Forelimb muscle (tissue), 1 donor: Measurements from ENCODE around the gene ACTA2. TPM values are rescaled to one million over a fixed set of nuclear protein-coding genes. Genes with fewer than 3 reads are reported as not detected.

Experiments
- DNase-seq: peaks from one replicate; pipeline ENCODE4 v3.0.0-alpha.2; 2013; ENCODE audit warnings: low read depth
- polyA plus RNA-seq: library from polyadenylated mRNA; unstranded; fragments of 120-200 nt; gene quantifications from one replicate; pipeline ENCODE4 v1.2.1, GENCODE V29; 2013; ENCODE audit not compliant: insufficient read length

Gene ACTA2
- polyA plus RNA-seq, 1 donor, result 183 TPM

DNA sequence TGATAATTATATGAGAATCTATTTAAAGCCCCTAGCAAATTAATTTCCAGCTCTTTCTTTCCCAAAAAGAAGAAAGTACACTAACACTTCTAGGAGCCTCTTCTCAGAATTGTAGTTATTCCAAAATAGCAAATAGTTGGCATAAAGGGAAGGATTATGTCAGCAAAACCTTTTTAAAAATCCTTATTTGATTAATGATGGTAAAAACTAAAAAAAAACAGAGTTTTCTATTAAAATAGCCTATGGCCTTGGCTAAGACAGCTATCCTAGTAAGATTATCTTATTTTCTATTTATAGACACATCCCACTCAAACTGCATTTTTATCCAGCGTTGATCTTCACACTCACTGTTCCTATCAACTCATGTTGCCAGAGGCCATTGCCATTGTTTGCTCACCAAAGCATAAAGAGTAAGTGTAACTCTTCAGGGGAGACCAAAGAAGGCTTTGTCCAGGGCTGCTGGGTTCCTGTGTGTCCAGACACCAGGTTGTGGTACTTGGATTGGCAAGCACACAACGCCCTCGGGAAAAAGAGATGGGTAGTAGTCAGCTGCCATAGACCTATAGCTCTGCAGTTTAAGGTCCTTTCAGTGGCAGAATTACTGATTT lies 31.5 kb downstream of the ACTA2 start:
- DNase-seq, result no peak

DNA sequence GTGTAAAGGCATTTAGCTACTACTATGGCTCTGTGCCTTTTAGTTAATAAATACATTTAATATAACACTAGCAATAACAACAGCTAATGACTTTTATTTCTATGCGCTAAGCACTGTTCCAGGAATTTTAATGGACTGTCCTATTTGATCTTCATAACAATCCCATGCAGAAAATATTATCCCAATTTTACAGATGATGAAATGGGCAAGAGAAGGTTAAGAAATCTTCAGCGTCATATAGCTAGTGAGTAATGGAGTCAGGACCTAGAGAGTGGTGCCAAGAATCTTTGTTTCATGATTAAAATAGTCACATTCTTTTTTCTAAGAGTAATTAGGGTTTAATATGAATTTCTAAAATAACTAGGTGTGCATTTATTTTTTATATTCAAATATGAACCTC lies 32.4 kb downstream of the ACTA2 start:
- no peak for DNase-seq

GRCh38 chr10:88919041-88919440 lies 33.5 kb downstream of the ACTA2 start:
- no peak for DNase-seq

- no peak for DNase-seq
Measured at GRCh38 chr10:88918191-88918905, 34.2 kb downstream of the ACTA2 start.

DNA sequence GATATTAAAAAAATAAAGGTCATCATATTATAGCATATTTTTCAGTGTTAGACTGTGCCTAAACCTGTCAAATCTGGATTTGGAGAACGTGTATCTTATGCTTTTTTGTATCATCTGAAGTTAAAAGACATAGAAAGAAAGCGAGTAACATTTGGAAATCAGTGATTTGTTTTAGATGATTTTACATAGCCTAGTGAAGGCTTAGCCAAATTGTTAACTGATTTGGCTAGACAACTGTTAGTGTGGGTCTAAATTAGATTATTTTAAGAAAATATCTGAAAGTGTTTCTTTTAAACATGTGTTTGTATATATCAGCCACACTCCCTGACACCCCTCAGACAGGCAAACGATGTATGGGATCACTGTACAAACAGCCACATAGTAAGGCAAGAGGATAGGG lies 35.6 kb downstream of the ACTA2 start:
- no peak for DNase-seq

DNA sequence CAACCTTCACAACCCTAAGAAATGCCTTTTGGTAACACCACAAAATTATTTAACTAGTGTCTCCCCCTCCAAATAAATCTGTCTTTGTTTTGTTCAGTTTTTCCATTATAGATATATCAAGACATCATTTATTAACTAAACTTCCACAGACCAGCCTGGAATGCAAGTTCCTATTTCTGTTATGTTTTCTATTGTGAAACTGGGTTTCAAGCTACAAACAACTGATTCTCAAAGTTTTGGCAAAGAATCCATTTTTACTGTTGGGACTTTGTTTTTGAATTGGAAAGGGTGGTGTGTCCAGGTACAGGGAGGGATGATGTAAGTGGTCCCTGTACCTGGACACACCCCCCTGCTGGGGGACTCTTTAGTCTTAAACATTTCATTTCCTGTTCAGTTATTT lies 36.3 kb downstream of the ACTA2 start:
- DNase-seq, result no peak

GRCh38 chr10:88915781-88916180 lies 36.8 kb downstream of the ACTA2 start:
- no peak for DNase-seq

- DNase-seq, result no peak
Measured at GRCh38 chr10:88913788-88914187, 38.8 kb downstream of the ACTA2 start.

DNA sequence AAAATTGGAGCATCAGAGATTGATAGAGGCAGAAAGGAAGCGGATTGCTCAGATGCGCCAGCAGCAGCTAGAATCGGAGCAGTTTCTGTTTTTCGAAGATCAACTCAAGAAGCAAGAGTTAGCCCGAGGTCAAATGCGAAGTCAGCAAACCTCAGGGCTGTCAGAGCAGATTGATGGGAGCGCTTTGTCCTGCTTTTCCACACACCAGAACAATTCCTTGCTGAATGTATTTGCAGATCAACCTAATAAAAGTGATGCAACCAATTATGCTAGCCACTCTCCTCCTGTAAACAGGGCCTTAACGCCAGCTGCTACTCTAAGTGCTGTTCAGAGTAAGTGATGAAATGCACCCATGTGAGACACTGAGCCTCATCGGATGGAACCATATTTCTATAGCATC lies 39.4 kb downstream of the ACTA2 start:
- DNase-seq, result no peak

DNA sequence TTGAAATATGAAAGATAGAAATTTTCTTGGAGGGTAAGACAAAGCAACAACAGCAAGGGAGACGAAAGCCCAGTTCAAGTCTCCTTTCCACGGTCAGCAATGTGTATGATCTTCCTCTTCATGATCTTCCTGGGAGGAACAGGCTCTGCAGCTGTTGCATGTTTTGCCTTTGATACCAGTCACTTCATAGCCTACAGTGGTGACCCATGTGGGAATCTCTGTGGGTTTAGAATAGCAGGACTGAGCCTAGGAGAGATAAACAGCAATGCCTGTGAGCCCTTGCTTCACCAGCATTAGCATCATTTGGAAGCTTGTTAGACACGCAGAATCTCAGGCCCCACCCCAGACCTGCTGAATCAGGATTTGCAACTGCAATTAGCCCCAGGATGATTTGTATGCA lies 40.7 kb downstream of the ACTA2 start:
- no peak for DNase-seq

DNA sequence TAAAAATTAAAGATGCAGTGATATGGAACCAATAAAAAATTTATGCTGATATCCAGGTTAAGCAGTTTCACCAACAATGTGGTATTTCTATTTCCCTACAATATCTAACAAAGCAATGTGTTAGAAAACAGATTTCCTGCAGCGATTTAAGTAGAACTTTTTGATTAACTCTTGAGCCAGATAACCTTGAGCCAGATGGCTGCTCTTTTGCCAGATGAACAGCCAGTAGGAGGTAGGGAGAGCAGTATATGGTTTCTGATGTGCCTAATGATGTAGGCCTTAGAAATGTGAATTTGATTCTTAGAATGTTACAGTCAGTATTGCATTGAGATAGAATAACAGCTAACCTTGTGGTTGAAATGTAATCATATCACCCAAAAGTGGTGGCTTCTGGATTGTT lies 41.5 kb downstream of the ACTA2 start:
- no peak for DNase-seq

DNA sequence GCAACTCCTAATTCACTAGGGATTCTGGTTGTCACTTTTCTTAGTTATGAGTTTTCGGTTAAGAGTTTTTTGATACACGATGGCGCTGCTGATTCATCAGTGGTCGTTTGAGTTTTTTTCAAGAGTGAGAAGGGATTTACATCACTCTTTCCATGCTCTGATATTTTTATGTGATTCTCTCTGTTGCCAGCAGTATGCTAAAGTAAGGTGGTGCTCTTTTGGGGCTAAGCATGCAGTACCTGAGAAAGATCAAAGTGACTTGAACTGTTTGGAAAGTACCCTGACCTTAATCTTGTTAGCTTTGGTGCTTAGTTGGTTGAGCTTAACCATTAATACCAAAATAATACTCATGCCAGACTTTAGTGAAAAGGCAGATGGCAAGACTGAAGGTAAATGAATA lies 44.4 kb downstream of the ACTA2 start:
- no peak for DNase-seq

DNA sequence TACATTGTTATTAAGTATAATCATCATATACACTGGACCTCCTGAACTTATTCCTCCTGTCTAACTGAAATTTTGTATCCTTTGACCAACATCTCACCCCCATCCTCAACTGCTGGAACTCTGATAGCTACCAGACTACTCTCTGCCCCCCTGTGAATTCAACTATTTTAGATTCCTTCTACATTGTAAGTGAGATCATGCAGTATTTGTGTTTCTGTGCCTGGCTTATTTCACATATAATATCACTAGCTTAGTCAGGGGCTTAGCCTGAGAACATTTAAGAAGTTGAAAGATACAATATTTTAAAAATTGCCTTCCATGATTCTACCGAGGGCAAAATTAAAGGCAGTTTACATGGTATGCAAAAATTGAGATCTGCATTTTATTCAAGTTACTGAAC lies 45.7 kb downstream of the ACTA2 start:
- DNase-seq, result no peak

DNA sequence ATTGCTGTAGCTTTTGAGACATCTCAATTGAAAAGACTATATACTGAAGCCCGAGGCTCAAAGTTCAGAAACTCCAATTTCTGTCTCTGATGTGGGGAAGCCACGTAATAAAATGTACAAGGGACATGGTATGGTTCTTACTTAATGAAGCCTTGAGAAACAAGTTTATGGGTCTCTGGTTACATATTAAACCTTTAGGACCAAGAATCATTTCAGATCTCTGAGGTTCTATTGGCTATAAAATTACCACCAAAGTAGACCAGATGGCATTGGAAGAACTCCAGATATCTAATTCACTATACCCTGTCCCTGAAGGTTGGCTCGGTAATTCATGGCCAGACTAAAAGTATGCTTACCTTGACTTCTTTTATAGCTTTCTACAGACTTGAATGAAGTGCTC lies 48.9 kb downstream of the ACTA2 start:
- no peak for DNase-seq

- no peak for DNase-seq
Measured at GRCh38 chr10:88901984-88902789, 50.4 kb downstream of the ACTA2 start.

DNA sequence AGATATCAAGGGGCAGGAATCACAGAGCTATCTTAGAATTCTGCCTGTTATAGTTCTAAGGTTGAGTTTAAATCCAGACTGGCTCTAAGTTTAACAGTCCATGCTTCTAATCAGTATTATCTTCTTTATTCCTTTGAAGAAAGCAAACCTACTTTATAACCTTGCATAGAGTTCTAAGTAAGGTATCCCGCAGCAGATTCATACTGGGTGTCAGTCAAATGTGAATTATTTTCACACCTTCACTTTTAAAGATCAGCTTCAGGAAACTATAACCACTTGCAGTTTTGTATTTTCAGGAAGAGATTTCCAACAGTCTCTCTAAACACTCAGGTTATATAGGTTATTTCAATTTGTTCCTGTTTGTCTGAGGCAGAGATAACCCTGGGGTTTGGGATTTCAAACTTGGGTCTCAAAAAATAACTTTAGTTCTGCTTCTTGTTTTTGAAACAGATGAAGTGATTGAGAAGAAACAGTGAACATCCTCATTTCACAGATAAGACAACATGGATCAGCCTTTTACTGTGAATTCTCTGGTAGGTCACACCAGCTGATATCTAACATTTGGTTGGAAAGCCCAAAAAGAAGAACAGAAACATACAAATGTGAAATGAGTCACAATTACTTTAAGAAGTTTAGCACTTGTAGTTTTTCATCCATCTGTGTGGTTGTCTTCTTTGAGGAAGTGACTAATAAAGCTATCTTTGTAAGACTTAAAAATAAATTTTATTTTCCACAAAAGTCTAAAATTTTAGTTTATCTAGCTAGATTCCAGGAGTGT lies 51.2 kb downstream of the ACTA2 start:
- no peak for DNase-seq

- DNase-seq, result no peak
Measured at GRCh38 chr10:88899886-88900285, 52.7 kb downstream of the ACTA2 start.

DNA sequence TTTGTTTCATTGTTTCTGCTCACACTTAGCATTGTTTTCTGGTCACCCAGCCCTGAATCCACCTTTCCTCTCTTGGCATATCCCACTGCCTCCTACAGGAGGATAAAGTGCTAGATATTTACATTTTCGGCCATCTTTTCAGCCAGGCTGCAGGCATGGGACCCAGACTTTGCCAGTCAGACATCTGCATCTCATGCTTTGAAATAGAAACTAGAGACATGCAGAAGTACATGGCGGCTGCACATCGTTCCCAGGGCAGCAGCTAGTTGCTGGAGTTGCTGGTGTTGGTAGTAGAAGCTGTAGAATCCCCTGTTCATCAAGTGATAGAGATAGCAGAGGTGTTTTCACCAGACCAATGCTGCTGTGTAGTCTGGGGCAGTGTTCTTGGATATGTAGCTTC lies 53.8 kb downstream of the ACTA2 start:
- DNase-seq, result no peak

DNA sequence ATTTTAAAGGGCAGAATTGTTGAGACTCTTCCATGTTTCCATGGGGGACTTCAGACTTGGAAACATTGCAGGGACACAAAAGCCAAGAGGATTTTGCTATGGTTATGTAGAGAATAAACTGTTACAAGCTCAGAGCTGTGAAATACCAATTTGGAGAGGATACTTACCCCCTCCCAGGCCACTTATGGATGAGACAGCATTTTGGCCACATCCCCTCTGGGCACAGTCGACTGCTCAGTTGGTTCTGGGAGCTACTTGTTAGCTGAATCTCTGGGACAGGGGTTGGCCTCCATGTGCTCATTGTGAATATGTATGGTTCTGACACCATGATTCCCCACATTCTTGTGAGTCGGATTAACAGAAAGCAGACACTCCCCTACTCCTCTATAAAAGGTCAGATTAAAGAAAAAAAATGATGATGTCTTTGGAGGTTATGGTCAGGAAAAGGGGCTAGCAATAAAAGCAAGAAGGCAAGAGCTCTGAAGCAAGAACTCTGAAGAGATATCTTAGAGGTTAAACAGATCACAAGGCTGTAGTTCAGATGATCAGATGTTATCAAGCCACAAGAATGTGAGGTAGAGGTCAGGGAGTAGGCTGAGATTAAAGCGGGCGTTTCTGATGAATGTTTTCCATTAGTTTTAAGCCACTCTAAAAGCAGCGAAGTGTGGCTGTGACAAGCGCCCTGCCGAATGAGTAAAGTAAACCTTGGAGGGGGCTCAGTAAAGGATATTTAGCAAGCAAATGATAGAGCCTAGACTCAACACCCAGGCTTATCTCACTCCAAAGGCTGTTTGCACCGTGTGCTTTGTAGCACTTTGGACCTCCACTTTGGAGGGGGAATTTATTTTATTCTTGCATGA lies 55.3 kb downstream of the ACTA2 start:
- no peak for DNase-seq

DNA sequence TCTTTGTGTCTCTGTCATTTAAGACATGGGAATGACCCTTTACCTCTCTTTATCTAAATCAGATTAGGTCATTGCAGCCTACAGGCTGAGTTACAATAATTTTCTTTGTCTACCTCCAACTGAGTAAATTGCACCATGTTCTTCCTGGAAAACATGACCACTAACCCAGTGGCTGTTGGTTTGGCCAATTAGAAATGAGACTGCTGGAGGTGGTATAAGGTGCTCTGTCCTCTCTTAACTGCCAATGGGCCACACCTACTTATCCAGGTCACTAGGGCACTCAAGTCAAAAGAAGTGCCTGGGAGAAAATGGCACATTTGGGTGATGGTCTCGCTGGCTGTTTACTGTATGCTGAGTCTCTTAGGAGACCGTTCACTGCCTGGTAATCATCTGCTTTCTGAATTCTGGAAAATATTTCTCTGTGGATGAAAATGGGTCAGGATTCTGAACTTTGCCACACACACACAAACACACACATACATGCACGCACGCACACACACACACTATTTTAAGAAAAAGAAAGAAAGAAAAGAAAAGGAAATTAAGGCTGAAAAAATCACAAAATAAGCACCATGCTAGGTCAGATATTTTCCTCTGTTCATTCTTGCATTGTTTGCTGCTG lies 56.1 kb downstream of the ACTA2 start:
- no peak for DNase-seq

- DNase-seq, result no peak
Measured at GRCh38 chr10:88895250-88895649, 57.3 kb downstream of the ACTA2 start.
